Esophagus muscularis mucosa (tissue), 4 donors: ENCODE results near the gene ACSF3. TPM values are rescaled to one million over a fixed set of nuclear protein-coding genes. Genes with fewer than 3 reads are reported as not detected.

Source experiments
- DNase-seq: peaks from one replicate; pipeline ENCODE4 v3.0.0-alpha.2; 2017; ENCODE audit errors: extremely low spot score
- H3K27ac ChIP-seq, 4 donors: fragments of 200-600 bp; sonication (generic); replicated peaks in 1 of 4; 1 replicate in 3 of 4; 2 replicates in 1 of 4; pipeline ENCODE4 v1.5.1; 2016 to 2019; ENCODE audit warnings: mild to moderate bottlenecking in 1 of 4
- H3K27me3 ChIP-seq, 4 donors: fragments of 200-600 bp; sonication (generic); one replicate each; pipeline versions ENCODE4 v1.5.1 to v1.6.0; 2016 to 2019
- H3K36me3 ChIP-seq, 4 donors: fragments of 200-600 bp; sonication (generic); one replicate each; pipeline ENCODE4 v1.5.1; 2016 to 2019
- H3K4me1 ChIP-seq, 4 donors: fragments of 200-600 bp; sonication (generic); one replicate each; pipeline ENCODE4 v1.5.1; 2016 to 2019
- H3K4me3 ChIP-seq, 4 donors: fragments of 200-600 bp; sonication (generic); 1 replicate in 2 of 4; 2 replicates in 2 of 4; pipeline ENCODE4 v1.5.1; 2016 to 2019; ENCODE audit warnings: mild to moderate bottlenecking in 4 of 4, moderate library complexity in 1 of 4
- H3K9me3 ChIP-seq, 4 donors: fragments of 200-600 bp; sonication (generic); 1 replicate in 3 of 4; 2 replicates in 1 of 4; pipeline ENCODE4 v1.5.1; 2016 to 2019
- EP300 ChIP-seq: sonication (generic); formaldehyde crosslinking; IDR thresholded peaks from one replicate; pipeline ENCODE4 v1.6.1; 2017; ENCODE audit warnings: antibody characterized with exemption
- POLR2A ChIP-seq: fragments of 450-650 bp; IDR thresholded peaks from one replicate; pipeline ENCODE4 v1.6.1; 2017; ENCODE audit warnings: antibody characterized with exemption, moderate library complexity, mild to moderate bottlenecking, low read depth
- POLR2AphosphoS5 ChIP-seq, 2 donors: sonication (generic); formaldehyde crosslinking; IDR thresholded peaks; one replicate each; pipeline ENCODE4 v1.6.1; 2017; ENCODE audit warnings: antibody characterized with exemption in 2 of 2
- WGBS: methylation state at CpG from one replicate; pipeline ENCODE4 v1.1.5; 2018; 5-methylcytosine and 5-hydroxymethylcytosine counted together
- intact Hi-C: fragments of 100-400 bp; cut with DNase I; formaldehyde crosslinking; loops from one replicate; pipeline ENCODE4 v1.15.1; 2023
- total RNA-seq, 4 donors: library from RNA; depleted of rRNA; stranded (reverse); fragments of >200 nt; gene quantifications; one replicate each; pipeline versions ENCODE4 v1.1.0 to v1.2.1, GENCODE V29; 2016
- TF ChIP-seq, protein P1 (sequence below), 3 experiments: fragments of 200-600 bp in 2 of 3; fragments of 450-650 bp in 1 of 3; sonication (generic) in 2 of 3; IDR thresholded peaks; one replicate each; pipeline ENCODE4 v1.5.1; 2017 to 2019; ENCODE audit warnings: antibody characterized with exemption in 3 of 3, mild to moderate bottlenecking in 2 of 3, moderate library complexity in 1 of 3

The ACSF3 gene
- total RNA-seq, 4 donors from 2014 or later: 23.5 to 29.8 (median 27.2) TPM

DNA sequence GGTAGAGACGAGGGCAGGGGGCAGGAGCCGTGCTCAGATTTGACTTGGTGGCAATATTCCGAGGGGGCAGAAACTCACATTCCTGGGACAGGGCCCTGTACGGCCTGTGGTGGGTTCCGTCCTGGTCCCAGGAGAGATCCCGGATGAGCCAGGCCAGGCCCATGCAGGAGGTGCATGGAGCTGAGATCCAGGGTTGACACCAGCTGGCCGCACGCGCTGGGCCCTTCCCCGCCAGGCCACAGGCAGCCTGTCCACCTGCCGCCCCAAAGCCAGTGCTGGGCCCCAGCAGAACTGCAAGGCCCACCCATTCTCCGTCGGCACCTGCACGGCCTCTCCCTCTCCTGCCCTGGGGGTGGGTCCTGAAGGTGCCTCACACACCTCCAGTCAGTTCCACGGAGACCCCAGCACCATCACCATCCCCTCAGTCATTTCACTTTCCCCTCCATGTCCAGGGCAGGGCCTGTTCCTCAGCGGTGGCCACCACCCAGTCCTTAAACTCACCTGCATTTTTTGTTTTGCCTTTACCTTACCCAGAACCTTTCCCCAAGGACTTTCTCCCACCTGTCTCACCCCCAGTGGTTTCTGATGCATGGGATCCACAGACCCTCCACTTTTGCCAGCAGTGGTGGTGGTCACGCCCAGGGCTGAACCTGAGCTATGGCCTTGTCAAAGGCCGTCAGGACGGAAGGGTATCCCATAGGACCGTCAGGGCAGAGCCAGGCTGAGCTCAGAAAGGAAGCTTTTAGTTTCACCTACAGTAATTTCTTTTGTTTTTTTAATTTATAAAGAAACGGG, 52.8 kb downstream of the ACSF3 start:
- no peak for DNase-seq
- H3K4me1 ChIP-seq: no peaks in the 10 kb centered on the region
- H3K27me3 ChIP-seq: no peaks in the 10 kb centered on the region
- intact Hi-C loops: no loop called here
- no peaks in the 10 kb centered on the region for H3K9me3 ChIP-seq
- H3K36me3 ChIP-seq: peaks cover 29 to 95% (median 80%) of the 10 kb centered on the region in 4 donors
- 99% methylated on average over 19 of the region's 21 CpGs for WGBS
- TF ChIP-seq EP300 (no peak), POLR2AphosphoS5 (IDR thresholded peaks at IDR 0.05) (no peak), POLR2A (no peak)
- TF ChIP-seq, protein P1, sequence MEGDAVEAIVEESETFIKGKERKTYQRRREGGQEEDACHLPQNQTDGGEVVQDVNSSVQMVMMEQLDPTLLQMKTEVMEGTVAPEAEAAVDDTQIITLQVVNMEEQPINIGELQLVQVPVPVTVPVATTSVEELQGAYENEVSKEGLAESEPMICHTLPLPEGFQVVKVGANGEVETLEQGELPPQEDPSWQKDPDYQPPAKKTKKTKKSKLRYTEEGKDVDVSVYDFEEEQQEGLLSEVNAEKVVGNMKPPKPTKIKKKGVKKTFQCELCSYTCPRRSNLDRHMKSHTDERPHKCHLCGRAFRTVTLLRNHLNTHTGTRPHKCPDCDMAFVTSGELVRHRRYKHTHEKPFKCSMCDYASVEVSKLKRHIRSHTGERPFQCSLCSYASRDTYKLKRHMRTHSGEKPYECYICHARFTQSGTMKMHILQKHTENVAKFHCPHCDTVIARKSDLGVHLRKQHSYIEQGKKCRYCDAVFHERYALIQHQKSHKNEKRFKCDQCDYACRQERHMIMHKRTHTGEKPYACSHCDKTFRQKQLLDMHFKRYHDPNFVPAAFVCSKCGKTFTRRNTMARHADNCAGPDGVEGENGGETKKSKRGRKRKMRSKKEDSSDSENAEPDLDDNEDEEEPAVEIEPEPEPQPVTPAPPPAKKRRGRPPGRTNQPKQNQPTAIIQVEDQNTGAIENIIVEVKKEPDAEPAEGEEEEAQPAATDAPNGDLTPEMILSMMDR (IDR thresholded peaks at IDR 0.05): no peak
- no peak overlapping the region for H3K27ac ChIP-seq
- no peak overlapping the region for H3K4me3 ChIP-seq

DNA sequence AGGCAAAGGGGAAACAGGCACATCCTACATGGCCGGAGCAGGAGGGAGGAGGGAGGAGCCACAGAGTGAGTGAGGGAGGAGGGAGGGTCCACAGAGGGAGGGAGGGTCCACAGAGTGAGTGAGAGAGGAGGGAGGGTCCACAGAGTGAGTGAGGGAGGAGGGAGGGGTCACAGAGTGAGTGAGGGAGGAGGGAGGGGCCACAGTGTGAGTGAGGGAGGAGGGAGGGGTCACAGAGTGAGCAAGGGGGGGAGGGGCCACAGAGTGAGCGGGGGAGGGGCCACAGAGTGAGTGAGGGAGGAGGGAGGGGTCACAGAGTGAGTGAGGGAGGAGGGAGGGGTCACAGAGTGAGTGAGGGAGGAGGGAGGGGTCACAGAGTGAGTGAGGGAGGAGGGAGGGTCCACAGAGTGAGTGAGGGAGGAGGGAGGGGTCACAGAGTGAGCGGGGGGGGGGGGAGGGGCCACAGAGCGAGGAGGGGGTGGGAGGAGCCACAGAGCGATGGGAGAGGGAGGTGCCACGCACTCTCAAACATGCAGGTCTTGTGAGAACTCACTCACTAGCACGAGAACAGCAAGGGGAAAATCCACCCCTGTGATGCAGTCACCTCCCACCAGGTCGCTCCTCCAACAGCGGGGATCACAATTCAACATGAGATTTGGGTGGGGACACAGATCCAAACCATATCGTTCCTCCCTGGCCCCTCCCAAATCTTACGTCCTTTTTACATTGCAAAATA, 53.6 kb downstream of the ACSF3 start:
- Histone ChIP-seq H3K36me3 (peaks cover 22 to 95% (median 78%) of the 10 kb centered on the region in 4 donors), H3K27me3 (no peaks in the 10 kb centered on the region), H3K4me3 (no peak overlapping the region), H3K27ac (no peak overlapping the region), H3K9me3 (no peaks in the 10 kb centered on the region), H3K4me1 (no peaks in the 10 kb centered on the region)
- no peak for DNase-seq
- 89% methylated on average over 10 of the region's 11 CpGs for WGBS
- intact Hi-C loops: no loop called here
- TF ChIP-seq POLR2A: no peak
- TF ChIP-seq, protein P1 (IDR thresholded peaks at IDR 0.05): no peak
- TF ChIP-seq EP300: no peak
- no peak for TF ChIP-seq POLR2AphosphoS5 (IDR thresholded peaks at IDR 0.05)

DNA sequence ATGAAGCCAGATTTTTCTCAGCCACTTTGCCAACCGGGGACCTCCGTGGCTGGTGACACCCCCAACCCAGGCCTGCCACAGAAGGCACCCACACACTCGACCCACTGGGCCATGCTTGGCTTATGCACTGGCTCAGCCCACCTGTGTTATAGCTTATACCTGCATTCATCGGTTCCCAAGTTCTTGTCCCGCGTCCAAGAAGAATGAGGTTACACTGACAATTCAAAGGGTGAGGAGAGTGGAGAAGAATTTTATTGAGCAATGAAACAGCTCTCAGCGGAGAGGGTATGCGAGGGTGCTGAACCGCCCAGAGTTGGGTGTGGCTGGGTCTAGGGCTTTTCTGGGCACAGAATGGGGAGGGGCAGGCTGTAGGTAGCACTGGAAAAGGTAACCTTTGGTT, 55.7 kb downstream of the ACSF3 start:
- H3K27me3 ChIP-seq: no peaks in the 10 kb centered on the region
- peaks cover 1 to 3% (median 2%) of the 10 kb centered on the region in 4 donors for H3K4me1 ChIP-seq
- no peak overlapping the region for H3K4me3 ChIP-seq
- TF ChIP-seq EP300: no peak
- no peak for TF ChIP-seq POLR2AphosphoS5 (IDR thresholded peaks at IDR 0.05)
- TF ChIP-seq, protein P1 (IDR thresholded peaks at IDR 0.05): no peak
- TF ChIP-seq POLR2A: no peak
- H3K36me3 ChIP-seq: peaks cover 22 to 79% (median 65%) of the 10 kb centered on the region in 4 donors
- WGBS: 93% methylated on average over 9 of the region's 9 CpGs
- DNase-seq: no peak
- intact Hi-C loops: no loop called here
- H3K27ac ChIP-seq: no peak overlapping the region
- H3K9me3 ChIP-seq: no peaks in the 10 kb centered on the region

DNA sequence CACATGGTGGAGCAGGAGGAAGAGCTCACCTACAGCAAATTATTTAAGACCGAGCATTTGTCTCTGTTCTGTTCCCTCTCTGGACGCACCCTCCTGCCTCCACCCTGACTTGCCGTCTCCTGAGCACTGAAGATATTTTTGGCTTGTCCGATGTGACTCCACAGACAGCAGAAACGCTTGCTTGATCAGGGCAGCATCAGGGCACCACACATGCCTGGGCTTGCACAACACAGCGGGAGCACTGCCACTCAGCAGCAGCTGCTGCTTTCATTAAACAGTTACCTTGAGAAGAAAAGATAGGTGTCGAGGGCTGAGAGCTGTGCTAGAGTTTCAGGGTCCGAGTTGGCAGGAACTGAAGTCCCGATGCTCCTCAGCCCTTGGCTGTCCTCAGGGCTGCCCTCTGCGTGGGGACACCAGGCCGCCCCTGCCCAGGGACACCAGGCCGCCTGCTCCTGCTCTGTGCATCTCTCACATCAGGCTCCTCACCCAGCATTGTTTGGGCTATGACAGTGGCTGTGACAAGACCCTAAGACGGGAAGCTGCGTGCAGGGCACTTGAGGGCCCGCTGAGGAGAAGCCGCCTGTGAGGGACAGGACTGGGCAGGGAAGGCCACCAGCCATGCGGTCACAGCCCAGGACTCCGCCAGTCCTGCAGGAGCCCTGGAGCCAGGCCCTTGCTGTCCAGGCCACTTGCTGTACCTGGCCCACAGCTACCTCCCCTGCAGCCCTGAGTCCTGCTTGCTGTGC, 56.6 kb downstream of the ACSF3 start:
- Histone ChIP-seq H3K4me1 (peaks cover 10 to 12% (median 10%) of the 10 kb centered on the region in 4 donors), H3K9me3 (no peaks in the 10 kb centered on the region), H3K4me3 (no peak overlapping the region), H3K27me3 (no peaks in the 10 kb centered on the region), H3K36me3 (peaks cover 21 to 70% (median 58%) of the 10 kb centered on the region in 4 donors), H3K27ac (no peak overlapping the region)
- 93% methylated on average over 11 of the region's 18 CpGs for WGBS
- intact Hi-C loops: no loop called here
- DNase-seq: no peak
- TF ChIP-seq, protein P1 (IDR thresholded peaks at IDR 0.05): no peak
- TF ChIP-seq EP300: no peak
- TF ChIP-seq POLR2A: no peak
- no peak for TF ChIP-seq POLR2AphosphoS5 (IDR thresholded peaks at IDR 0.05)
